NCI-H524 treated with DMSO at 0.1 percent for 48 hours (cell line): Measurements from ENCODE around the gene RGP1.

Source experiments
- DNase-seq: peaks from one replicate; lab custom pipeline; 2025; lab: John Stamatoyannopoulos, UW

The RGP1 gene

GRCh38 chr9:35745569-35745968, 3.5 kb upstream of the RGP1 start:
- peak; percentile 40 for DNase-seq

GRCh38 chr9:35746583-35746982, 2.5 kb upstream of the RGP1 start:
- DNase-seq, result no peak

- DNase-seq, result no peak
Measured at GRCh38 chr9:35748242-35748857, 737 bp upstream of the RGP1 start.

DNA sequence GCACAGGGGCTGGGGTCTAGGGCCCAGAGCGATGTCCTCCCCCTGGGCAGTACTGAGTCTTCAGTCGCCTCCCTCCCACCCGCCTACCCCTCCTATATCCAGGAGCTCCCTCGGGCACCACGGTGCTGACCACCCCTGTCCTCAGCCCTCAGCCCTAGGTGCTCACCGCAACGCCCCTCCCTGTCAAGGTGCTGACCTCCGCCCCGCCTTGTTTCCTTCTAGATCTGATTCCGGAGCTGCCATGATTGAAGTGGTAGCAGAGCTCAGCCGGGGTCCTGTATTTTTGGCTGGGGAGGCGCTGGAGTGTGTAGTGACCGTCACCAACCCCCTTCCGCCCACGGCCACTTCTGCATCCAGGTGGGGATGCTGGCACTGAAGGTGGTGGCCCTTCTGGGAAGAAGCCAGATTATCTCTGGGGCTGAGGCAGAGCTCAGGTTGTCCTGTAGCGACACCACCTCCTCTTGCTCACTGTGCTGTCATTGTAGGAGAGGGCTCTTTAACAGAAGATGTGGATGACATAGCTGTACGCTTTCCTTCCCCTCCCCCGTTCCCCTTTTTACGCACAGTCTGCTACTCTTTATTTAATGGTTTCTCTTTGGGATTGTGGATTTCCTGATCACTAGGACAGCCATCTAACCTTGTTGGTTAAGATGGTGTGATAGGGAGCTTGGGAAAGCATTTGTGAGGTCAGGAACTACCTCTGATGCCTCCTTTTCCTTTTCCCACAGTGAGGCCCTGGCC, 598 bp downstream of the RGP1 start:
- DNase-seq, result no peak

- no peak for DNase-seq
Measured at GRCh38 chr9:35750256-35750531, 1.1 kb downstream of the RGP1 start.

DNA sequence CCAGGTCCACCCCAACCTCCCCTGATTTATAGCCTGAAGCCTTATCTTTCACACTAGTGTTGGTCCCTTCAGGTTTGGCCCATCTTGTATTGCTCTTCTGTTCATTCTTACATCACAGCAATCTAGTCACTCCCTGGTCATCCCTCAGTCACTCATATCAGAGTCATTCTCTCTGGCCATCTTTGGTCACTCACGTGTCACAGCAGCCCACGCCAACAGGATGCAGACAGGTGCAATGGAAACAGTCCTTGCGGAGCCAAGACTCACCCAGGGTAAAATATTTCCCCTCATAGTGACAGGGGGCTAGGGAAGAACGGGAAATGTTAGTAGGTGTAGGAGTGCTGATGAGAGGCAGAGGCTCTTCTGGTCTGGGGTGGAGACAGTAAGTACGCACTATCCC, 4.4 kb downstream of the RGP1 start:
- no peak for DNase-seq

- DNase-seq, result no peak
Measured at GRCh38 chr9:35754264-35754663, 5.2 kb downstream of the RGP1 start, which contains the start of gene MSMP. TSS of gene MSMP (minus strand) at chr9:35754276. CDS start at chr9:35754129, 147 bp downstream.

DNA sequence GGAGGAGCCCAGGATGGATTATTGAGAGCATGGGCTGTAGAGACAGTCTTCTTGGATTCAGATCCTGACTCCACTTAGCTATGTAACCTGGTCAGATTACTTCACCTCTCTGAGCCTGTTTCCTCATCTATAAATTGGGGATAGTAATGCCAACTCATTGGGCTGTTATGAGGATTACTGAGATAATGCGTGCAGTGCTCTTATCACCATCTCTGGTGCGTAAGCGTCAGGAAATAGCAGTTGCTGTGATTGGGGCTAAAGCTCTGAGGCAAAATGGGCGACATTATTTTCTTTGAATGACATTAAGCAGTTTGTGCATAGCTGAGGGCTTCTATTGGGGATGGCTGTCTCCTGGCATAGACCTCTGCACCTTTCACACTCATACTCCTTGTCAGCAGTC, 6.0 kb downstream of the RGP1 start:
- no peak for DNase-seq

DNA sequence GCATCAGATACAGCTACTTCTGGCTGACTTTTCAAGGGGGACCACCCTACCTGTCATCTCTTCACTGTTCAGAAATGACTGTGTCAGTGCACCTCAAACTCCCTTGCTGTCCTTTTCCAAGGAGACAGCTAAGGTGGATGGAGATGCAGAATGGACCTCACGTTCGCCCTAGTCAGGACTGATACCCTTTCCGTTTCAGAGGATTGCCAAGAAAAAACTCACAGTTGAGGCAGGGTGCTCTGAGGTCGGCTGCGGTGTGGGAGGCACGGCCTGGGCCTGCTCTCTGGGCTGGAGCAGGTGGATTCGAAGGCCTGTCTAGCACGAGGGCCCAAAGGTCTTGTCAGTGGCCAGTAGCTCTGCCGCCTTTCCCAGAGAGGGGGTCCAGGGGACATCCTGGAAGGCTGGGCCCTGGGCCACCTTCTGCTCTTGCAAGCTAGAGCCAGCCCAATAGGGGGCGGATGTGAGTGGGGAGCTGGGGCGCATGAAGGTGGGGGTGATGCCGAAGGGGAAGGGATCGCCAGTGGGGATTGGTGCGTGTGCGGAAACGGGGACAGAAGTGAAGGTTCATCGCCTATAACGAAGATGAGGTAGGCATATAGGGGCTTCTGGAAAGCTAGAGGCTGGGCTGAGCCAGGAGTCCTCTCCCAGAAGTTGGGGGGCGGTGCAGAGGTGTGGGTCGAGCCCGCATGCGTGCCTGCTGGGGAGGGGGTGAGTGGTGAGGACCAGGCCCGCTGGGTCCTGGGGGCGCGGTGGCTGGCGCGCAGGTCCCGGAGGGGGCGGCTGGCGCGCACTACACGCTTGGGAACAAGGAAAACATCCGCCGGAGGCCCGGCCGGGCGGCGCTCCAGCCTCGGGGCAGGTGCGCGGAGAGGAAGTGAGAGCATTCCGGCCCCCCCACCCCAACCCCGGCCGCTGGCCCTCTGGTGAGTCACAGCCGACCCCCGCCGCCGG, 7.5 kb downstream of the RGP1 start:
- no peak for DNase-seq

DNA sequence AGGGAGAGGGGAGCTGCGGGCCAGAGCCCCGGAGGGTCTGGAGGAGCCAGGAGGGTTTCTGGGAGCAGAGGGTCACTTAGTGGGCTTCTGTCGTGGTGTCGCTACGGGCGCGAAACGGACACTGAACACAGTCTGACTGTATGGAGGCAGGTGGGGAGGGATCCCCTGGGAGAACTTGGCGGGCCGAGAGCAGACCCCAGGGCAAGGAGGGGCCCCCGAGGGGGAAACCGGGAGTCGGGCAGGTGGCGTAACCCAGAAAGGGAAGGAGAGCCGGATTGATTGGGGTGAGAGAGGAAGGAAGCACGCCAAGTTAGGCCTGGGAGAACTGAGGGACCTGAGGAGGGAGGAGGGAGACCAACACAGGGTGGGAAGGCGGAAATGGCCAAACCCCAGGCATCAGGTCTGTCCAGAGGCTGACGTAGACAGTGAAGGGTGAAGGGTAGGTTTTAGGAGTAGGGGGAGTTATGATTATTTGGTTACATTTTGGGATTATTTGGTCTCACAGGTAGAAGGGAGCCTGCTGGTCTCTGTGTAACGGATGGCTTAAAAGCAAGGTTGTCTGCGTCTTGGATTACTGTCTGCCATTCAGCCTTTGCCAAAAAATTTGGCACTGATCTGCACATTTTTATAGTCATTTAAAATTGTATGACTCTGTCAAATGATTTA, 8.3 kb downstream of the RGP1 start:
- DNase-seq, result no peak

- no peak for DNase-seq
Measured at GRCh38 chr9:35757892-35758275, 8.8 kb downstream of the RGP1 start.

DNA sequence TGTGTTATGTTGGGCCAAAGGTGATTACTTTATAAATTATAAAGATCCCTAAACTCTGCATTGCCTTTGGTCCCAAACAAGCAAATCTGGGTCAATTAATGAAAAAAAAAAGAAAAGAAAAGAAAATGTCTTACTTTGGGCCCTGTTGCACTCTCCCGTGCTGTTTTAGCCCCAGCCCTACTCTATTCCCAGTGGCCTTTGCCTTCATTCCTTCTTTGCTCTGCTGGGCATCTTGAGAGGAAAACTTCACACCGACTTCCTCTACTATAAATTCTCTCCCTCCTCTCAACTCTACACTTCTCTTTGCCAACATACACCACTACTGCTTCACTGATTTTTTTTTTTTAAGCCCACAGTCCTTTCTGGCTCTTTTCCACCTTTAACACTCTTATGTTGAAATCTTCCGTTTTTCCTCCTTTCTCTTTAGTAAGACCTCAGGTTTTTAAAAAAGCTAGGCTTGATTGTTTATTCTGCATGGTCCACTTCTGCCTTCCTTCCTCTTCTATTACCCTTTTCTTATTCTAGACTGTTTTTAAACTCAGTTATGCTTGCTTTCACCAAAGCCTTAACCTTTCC, 9.5 kb downstream of the RGP1 start:
- no peak for DNase-seq

- no peak for DNase-seq
Measured at GRCh38 chr9:35759795-35760194, 10.7 kb downstream of the RGP1 start.

DNA sequence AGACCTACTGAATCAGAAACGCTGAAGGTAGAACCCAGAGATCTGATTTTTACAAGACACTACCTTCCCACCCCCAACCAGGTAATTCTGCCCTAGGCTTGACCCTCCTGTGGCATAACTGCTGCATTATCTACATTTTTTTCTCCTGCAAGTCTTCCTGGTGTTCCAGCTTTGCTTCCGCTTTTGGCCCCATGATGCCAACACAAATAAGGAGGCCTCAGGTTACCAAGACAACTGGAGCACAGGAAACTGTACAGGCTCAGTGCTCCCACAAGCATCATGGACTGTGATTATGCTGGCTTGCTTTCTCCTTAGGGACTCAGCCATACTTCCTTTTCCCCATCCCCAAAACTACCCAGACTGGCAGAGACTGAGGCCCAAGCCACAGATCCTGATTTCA, 11.6 kb downstream of the RGP1 start:
- no peak for DNase-seq

DNA sequence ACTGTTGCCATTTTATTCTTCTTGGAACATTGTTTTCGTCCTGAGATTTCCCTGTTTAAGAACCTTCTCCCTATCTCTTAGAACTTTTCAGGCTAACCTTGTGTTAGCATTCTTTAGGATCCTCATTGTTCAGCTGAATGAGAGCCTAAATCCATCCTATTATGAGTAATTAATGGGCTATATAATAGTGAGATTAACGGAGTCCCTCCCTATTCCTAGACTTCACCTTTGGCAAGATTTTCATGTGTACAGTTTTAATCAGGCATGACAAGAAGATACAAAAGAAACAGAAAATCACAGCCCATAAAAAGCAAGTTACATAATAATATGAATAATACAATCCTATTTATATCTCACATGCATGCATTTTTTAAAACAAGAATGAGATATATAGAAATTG, 14.1 kb downstream of the RGP1 start:
- no peak for DNase-seq

- no peak for DNase-seq
Measured at GRCh38 chr9:35763803-35764202, 14.7 kb downstream of the RGP1 start.

- DNase-seq, result no peak
Measured at GRCh38 chr9:35766997-35767396, 17.9 kb downstream of the RGP1 start.

DNA sequence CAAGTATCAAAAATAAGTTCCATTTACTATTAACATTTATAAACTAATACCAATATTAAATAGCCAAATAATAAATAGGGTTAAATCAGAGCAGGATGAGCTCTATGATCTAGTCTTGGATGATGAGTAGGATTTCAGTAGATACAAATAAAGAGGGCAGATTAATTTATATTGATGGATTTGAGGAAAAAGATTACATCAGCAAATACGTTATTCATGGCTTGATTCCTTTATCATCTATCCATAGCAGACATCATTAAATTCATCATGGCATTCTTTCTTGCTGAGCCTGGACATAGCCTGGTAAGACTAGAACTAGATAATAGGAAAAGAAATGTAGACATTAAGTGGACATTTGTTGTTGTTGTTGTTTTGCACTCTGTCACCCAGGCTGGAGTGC, 18.4 kb downstream of the RGP1 start:
- no peak for DNase-seq

GRCh38 chr9:35769763-35770162, 20.7 kb downstream of the RGP1 start:
- no peak for DNase-seq

GRCh38 chr9:35771075-35771433, 22.0 kb downstream of the RGP1 start:
- no peak for DNase-seq

GRCh38 chr9:35771534-35771933, 22.4 kb downstream of the RGP1 start:
- DNase-seq, result no peak

GRCh38 chr9:35771943-35772342, 22.9 kb downstream of the RGP1 start:
- DNase-seq, result no peak
